Posterior vena cava (tissue), 2 donors: Measurements from ENCODE around the gene KIR3DL3. TPM values are rescaled to one million over a fixed set of nuclear protein-coding genes. Genes with fewer than 3 reads are reported as not detected.
"Not testable (repeated sequence)": the region's sequence is repeated elsewhere in the genome, so short reads cannot be mapped to it uniquely, and the experiment has no call there.

Source experiments
- DNase-seq: peaks from one replicate; pipeline ENCODE4 v3.0.0-alpha.2; 2020; ENCODE audit warnings: low spot score
- intact Hi-C, 2 donors: fragments of 100-400 bp; cut with DNase I; formaldehyde crosslinking; loops; one replicate each; pipeline versions ENCODE4 v1.14.1 to v1.14.2; 2022 to 2023
- total RNA-seq, 2 donors: library from RNA; stranded (reverse); fragmentation: NEBNext Ultra II Directional; extraction: Animal tissue kit (Norgen Biotek cat#: 25700); gene quantifications; one replicate each; pipeline ENCODE4 v1.2.1, GENCODE V29; 2021
- donor health status: DM: yes; HTN: yes; CAD: no.
- donor health status: DM: yes; HTN: yes; CAD: no.

The KIR3DL3 gene
- total RNA-seq, 2 donors from 2014 or later, result not detected

- DNase-seq, intact Hi-C loops: not testable (repeated sequence)
These were observed 48.4 kb downstream of the KIR3DL3 start for GRCh38 chr19:54772666-54773065.

- intact Hi-C loops, DNase-seq: not testable (repeated sequence)
These were observed 51.0 kb downstream of the KIR3DL3 start for GRCh38 chr19:54775095-54775815.

- DNase-seq, intact Hi-C loops: not testable (repeated sequence)
These were observed 51.6 kb downstream of the KIR3DL3 start for GRCh38 chr19:54775830-54776229.

GRCh38 chr19:54777851-54778250 lies 53.6 kb downstream of the KIR3DL3 start:
- intact Hi-C loops, result not testable (repeated sequence)

GRCh38 chr19:54778896-54779295 lies 54.7 kb downstream of the KIR3DL3 start:
- intact Hi-C loops, DNase-seq: not testable (repeated sequence)

More at GRCh38 chr19:54777851-54778250, 53.6 kb downstream of the KIR3DL3 start:
- DNase-seq, result not testable (repeated sequence)

GRCh38 chr19:54782916-54783315 lies 58.7 kb downstream of the KIR3DL3 start:
- intact Hi-C loops, DNase-seq: not testable (repeated sequence)

Other genes starting within 250 kb of the KIR3DL3 start
- not detected for gene LAIR2, start 221.6 kb upstream of the KIR3DL3 start, total RNA-seq
- gene LILRA2, start 150.7 kb upstream of the KIR3DL3 start, total RNA-seq, result 1 to 10 TPM; 2.8 to 6.6 TPM
- gene LILRA1, start 130.8 kb upstream of the KIR3DL3 start, total RNA-seq, result 1 to 10 TPM; 1.7 to 1.8 TPM
- gene LILRB1, start 94.0 kb upstream of the KIR3DL3 start, total RNA-seq, result 1 to 10 TPM; 4.7 to 8.2 TPM
- 1 to 10 TPM; 2.7 to 8.7 TPM for gene LILRB4, start 61.5 kb upstream of the KIR3DL3 start, total RNA-seq
- gene KIR2DL3, start 14.1 kb downstream of the KIR3DL3 start, total RNA-seq, result not detected
- under 1 TPM in 1 of 2 donors, not detected in 1; 0.23 TPM for gene KIR2DL1, start 45.4 kb downstream of the KIR3DL3 start, total RNA-seq
- gene KIR2DL4, start 79.2 kb downstream of the KIR3DL3 start, total RNA-seq, result under 1 TPM in 1 of 2 donors, not detected in 1; 0.37 TPM
- not detected for gene KIR3DL1, start 92.0 kb downstream of the KIR3DL3 start, total RNA-seq
- not detected for gene KIR2DS4, start 108.2 kb downstream of the KIR3DL3 start, total RNA-seq
- gene KIR3DL2, start 126.0 kb downstream of the KIR3DL3 start, total RNA-seq, result not detected
- gene FCAR, start 149.8 kb downstream of the KIR3DL3 start, total RNA-seq, result 1 to 10 TPM; 2.0 to 5.8 TPM
- gene NCR1, start 181.7 kb downstream of the KIR3DL3 start, total RNA-seq, result under 1 TPM in 1 of 2 donors, not detected in 1; 0.29 TPM
- gene NLRP7, start 223.1 kb downstream of the KIR3DL3 start, total RNA-seq, result not detected
- 1 to 10 TPM in 1 of 2 donors, under 1 TPM in 1; 0.29 to 3.0 TPM for gene NLRP2, start 241.9 kb downstream of the KIR3DL3 start, total RNA-seq